Mesothelial cell of epicardium (in vitro differentiated cells): ENCODE data around the gene RGMA. TPM values are rescaled to one million over a fixed set of nuclear protein-coding genes. Genes with fewer than 3 reads are reported as not detected.

ENCODE experiments used
- DNase-seq, 2 experiments: peaks; one replicate each; pipeline ENCODE4 v3.0.0; 2021; ENCODE audit warnings: low spot score in 2 of 2; ENCODE audit not compliant: unreplicated experiment in 2 of 2
- H3K27ac Mint-ChIP-seq: 2 replicates; pipeline ENCODE4 v1.8.0; 2021; ENCODE audit warnings: mixed read lengths
- H3K27me3 Mint-ChIP-seq: 2 replicates; pipeline ENCODE4 v1.8.0; 2021; ENCODE audit warnings: low read depth, mixed read lengths
- H3K36me3 Mint-ChIP-seq: 2 replicates; pipeline ENCODE4 v1.8.0; 2021; ENCODE audit warnings: mixed read lengths
- H3K4me1 Mint-ChIP-seq: 2 replicates; pipeline ENCODE4 v1.8.0; 2021; ENCODE audit warnings: mixed read lengths
- H3K4me3 Mint-ChIP-seq: 2 replicates; pipeline ENCODE4 v1.8.0; 2021; ENCODE audit warnings: mild to moderate bottlenecking, moderate library complexity, mixed read lengths
- H3K9me3 Mint-ChIP-seq: 2 replicates; pipeline ENCODE4 v1.8.0; 2021; ENCODE audit warnings: mixed read lengths
- total RNA-seq: library from RNA; stranded (reverse); gene quantifications from 3 replicates; pipeline ENCODE4 v1.2.1, GENCODE V29; 2021
- TF ChIP-seq, protein P1 (sequence below): fragments of 200-600 bp; sonication (generic); IDR thresholded peaks from one replicate; pipeline ENCODE4 v1.5.0; 2021; ENCODE audit warnings: antibody characterized with exemption; ENCODE audit not compliant: unreplicated experiment

RGMA gene
- total RNA-seq, 1 donor from 2014 or later = 26.1 TPM

GRCh38 chr15:93121973-93122910 lies 33.2 kb upstream of the RGMA start:
- TF ChIP-seq, protein P1, sequence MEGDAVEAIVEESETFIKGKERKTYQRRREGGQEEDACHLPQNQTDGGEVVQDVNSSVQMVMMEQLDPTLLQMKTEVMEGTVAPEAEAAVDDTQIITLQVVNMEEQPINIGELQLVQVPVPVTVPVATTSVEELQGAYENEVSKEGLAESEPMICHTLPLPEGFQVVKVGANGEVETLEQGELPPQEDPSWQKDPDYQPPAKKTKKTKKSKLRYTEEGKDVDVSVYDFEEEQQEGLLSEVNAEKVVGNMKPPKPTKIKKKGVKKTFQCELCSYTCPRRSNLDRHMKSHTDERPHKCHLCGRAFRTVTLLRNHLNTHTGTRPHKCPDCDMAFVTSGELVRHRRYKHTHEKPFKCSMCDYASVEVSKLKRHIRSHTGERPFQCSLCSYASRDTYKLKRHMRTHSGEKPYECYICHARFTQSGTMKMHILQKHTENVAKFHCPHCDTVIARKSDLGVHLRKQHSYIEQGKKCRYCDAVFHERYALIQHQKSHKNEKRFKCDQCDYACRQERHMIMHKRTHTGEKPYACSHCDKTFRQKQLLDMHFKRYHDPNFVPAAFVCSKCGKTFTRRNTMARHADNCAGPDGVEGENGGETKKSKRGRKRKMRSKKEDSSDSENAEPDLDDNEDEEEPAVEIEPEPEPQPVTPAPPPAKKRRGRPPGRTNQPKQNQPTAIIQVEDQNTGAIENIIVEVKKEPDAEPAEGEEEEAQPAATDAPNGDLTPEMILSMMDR = no peak
- Mint-ChIP-seq H3K4me3 (no peak overlapping the region), H3K27ac (no peak overlapping the region), H3K27me3 (peaks cover 15% of the 10 kb centered on the region), H3K9me3 (no peaks in the 10 kb centered on the region), H3K36me3 (no peaks in the 10 kb centered on the region), H3K4me1 (no peaks in the 10 kb centered on the region)
- DNase-seq = no peak

- Mint-ChIP-seq H3K27me3 (peaks cover 24% of the 10 kb centered on the region), H3K9me3 (no peaks in the 10 kb centered on the region), H3K36me3 (no peaks in the 10 kb centered on the region), H3K27ac (no peak overlapping the region), H3K4me3 (no peak overlapping the region), H3K4me1 (no peaks in the 10 kb centered on the region)
- DNase-seq = no peak
- TF ChIP-seq, protein P1 = no peak
Observed at GRCh38 chr15:93121107-93121506, 32.1 kb upstream of the RGMA start.

DNA sequence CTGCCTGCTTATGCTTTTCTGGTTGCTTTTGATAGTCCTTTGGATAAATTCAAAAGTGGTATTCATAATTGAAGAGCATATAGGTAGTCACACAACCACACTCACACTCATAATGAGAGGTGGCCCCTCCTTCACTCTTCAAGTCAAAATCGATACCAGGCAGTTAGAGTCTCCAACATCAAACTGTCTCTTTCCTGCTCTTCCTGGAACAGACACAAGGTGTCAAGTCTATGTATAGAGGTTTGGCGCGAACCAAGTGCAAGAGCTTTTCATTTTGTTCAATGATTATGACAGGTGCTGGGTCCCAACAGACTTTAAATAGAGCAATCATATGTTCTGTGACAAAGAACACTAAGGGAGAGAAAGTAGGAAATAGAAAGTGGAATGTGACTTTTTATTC lies 29.9 kb upstream of the RGMA start:
- no peak overlapping the region for H3K4me3 Mint-ChIP-seq
- H3K9me3 Mint-ChIP-seq = no peaks in the 10 kb centered on the region
- no peak for DNase-seq
- H3K27ac Mint-ChIP-seq = no peak overlapping the region
- TF ChIP-seq, protein P1 = no peak
- no peaks in the 10 kb centered on the region for H3K4me1 Mint-ChIP-seq
- no peaks in the 10 kb centered on the region for H3K36me3 Mint-ChIP-seq
- peaks cover 36% of the 10 kb centered on the region for H3K27me3 Mint-ChIP-seq

GRCh38 chr15:93111451-93111850 lies 22.4 kb upstream of the RGMA start:
- Mint-ChIP-seq H3K4me1 (no peaks in the 10 kb centered on the region), H3K27ac (no peak overlapping the region), H3K9me3 (no peaks in the 10 kb centered on the region), H3K4me3 (no peak overlapping the region), H3K27me3 (peaks cover 71% of the 10 kb centered on the region), H3K36me3 (no peaks in the 10 kb centered on the region)
- no peak for DNase-seq
- TF ChIP-seq, protein P1 = no peak

- Mint-ChIP-seq H3K4me1 (no peaks in the 10 kb centered on the region), H3K27me3 (peaks cover 74% of the 10 kb centered on the region), H3K4me3 (no peak overlapping the region), H3K27ac (no peak overlapping the region), H3K9me3 (no peaks in the 10 kb centered on the region), H3K36me3 (no peaks in the 10 kb centered on the region)
- TF ChIP-seq, protein P1 = no peak
- DNase-seq = no peak
Observed at GRCh38 chr15:93110502-93111040, 21.6 kb upstream of the RGMA start.
